Measurements from ENCODE around the gene PEX11B.

DNA sequence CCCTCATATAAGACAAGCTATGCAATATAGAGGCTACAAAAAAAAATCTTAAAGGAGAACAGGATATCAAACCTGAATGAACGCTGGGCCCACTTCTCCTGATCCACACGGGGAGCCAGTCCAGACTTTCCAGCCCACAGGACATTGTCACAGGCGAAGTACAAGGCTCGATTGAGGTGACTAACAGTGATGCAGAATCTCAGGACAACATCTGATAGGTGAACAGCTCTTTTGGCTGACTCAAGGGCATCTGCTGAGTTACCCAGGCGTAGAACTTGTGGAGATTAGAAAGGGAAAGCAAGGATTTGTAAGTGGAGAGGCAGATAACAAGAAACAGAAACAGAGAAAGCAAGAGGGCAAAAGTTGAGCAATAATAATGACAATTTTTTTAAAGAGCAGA, 1.8 kb downstream of the PEX11B start:
- no peak for TF ChIP-seq CSDC2 (CRISPR knock-in tag; IDR thresholded peaks at IDR 0.05)
- TF ChIP-seq ZNF565 (CRISPR knock-in tag; conservative IDR thresholded peaks at IDR 0.05; ENCODE audit: low read depth), result no peak
- TF ChIP-seq, protein P1, sequence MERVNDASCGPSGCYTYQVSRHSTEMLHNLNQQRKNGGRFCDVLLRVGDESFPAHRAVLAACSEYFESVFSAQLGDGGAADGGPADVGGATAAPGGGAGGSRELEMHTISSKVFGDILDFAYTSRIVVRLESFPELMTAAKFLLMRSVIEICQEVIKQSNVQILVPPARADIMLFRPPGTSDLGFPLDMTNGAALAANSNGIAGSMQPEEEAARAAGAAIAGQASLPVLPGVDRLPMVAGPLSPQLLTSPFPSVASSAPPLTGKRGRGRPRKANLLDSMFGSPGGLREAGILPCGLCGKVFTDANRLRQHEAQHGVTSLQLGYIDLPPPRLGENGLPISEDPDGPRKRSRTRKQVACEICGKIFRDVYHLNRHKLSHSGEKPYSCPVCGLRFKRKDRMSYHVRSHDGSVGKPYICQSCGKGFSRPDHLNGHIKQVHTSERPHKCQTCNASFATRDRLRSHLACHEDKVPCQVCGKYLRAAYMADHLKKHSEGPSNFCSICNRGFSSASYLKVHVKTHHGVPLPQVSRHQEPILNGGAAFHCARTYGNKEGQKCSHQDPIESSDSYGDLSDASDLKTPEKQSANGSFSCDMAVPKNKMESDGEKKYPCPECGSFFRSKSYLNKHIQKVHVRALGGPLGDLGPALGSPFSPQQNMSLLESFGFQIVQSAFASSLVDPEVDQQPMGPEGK (CRISPR knock-in tag; IDR thresholded peaks at IDR 0.05; ENCODE audit: borderline replicate concordance), result no peak
- TF ChIP-seq ZFP30 (CRISPR knock-in tag; IDR thresholded peaks at IDR 0.05), result no peak
- TF ChIP-seq ESRRG (CRISPR knock-in tag; IDR thresholded peaks at IDR 0.05), result no peak
- TF ChIP-seq TOX (CRISPR knock-in tag; IDR thresholded peaks at IDR 0.05; ENCODE audit: borderline replicate concordance), result no peak
- no peak for TF ChIP-seq ZC3H10 (CRISPR knock-in tag; IDR thresholded peaks at IDR 0.05)
- TF ChIP-seq ZNF8 (CRISPR knock-in tag; IDR thresholded peaks at IDR 0.05), result no peak
- no peak for TF ChIP-seq ZFP3 (CRISPR knock-in tag; IDR thresholded peaks at IDR 0.05)
- no peak for TF ChIP-seq PPARA (CRISPR knock-in tag; IDR thresholded peaks at IDR 0.05; ENCODE audit: borderline replicate concordance)
- TF ChIP-seq TCF4 (CRISPR knock-in tag; IDR thresholded peaks at IDR 0.05; ENCODE audit: borderline replicate concordance), result no peak
- TF ChIP-seq, protein P2, sequence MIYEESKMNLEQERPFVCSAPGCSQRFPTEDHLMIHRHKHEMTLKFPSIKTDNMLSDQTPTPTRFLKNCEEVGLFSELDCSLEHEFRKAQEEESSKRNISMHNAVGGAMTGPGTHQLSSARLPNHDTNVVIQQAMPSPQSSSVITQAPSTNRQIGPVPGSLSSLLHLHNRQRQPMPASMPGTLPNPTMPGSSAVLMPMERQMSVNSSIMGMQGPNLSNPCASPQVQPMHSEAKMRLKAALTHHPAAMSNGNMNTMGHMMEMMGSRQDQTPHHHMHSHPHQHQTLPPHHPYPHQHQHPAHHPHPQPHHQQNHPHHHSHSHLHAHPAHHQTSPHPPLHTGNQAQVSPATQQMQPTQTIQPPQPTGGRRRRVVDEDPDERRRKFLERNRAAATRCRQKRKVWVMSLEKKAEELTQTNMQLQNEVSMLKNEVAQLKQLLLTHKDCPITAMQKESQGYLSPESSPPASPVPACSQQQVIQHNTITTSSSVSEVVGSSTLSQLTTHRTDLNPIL (CRISPR knock-in tag; IDR thresholded peaks at IDR 0.05; ENCODE audit: low read depth), result no peak
- no peak for TF ChIP-seq OSR1 (CRISPR knock-in tag; IDR thresholded peaks at IDR 0.05)
- TF ChIP-seq BACH2 (CRISPR knock-in tag; IDR thresholded peaks at IDR 0.05; ENCODE audit: borderline replicate concordance), result no peak

Data from SK-N-SH treated with all-trans-retinoic acid at 6 μM for 48 hours (cell line).